HTERT RPE-1 (cell line): ENCODE measurements around the gene PCGF2.
"Not testable (repeated sequence)": the region's sequence is repeated elsewhere in the genome, so short reads cannot be mapped to it uniquely, and the experiment has no call there.

Experiments used
- in situ Hi-C: fragments of 300-500 bp; cut with MboI; formaldehyde crosslinking; loops from 4 replicates; pipeline ENCODE4 v1.14.3; 2020; ENCODE audit warnings: low sequenced_read_pairs

The PCGF2 gene

DNA sequence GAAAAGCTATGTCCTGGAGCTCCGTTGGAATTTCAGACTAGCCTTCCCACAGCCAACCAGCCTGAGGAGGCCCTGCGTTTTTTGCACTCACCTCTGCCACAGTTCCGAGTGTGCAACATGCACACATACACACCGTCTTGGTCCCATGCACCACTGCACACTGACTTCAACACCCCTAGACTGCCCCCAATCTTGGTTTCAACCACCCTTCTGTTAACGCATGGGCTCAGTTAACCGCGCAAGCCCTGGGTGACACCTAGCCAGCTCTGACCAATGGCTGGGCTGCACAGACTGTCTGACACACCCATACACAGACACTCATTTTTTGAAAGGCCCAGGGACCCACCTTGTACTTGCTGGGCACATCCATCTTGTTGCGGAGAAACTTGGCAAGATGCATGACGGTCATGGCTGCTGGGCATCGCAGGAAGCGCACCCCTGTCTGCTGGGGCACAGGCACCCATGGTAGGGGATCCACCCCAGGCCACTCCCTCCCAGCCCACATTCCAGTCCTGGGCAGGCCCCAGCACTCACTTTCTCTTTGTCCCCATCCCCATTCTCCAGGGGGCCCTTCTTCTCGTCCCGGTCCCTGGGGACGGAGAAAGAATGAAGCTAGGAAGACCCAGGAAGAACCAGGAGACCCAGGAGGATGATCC lies 10.0 kb downstream of the PCGF2 start:
- in situ Hi-C loops, result no loop called here

DNA sequence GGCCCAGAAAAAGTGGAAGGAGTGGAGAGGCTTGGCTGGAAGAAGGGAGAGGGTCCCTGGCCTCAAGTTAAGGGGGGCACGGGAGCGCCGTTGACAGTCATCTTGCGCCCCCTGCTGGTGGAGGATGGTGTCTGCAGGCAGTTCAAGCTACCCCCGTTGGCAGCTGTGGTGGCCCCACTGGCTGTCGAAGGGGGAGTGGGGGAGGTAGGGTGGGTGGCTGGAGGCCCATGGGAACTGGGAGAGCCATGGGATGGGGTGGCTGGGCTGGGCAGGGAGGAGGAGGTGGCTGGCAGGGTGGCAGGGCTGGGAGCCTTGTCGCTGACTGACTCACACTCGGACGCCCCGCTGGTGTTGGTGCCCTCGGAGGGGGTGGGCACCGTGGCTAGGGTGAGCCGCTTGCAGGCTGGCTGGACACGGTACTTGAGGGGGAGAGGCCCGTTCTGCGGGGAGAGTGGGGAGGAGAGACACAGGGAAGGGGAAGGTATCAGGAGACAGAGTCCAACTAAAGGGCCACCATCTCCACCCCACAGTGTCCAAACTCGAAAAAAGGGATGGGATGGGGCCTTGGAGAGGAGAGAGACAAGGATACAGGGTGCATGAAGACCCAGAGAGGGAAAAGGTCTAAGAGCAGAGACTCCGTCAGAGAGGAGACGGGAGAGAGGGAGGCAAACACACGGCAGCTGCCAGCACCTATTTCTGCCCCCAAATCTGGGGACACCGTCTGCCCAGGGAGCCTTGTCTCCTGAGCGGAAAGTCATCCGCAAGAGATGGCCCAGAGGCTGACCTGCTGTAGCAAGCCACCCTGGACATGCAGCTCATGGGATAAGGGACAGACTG lies 12.8 kb downstream of the PCGF2 start:
- in situ Hi-C loops, result no loop called here

DNA sequence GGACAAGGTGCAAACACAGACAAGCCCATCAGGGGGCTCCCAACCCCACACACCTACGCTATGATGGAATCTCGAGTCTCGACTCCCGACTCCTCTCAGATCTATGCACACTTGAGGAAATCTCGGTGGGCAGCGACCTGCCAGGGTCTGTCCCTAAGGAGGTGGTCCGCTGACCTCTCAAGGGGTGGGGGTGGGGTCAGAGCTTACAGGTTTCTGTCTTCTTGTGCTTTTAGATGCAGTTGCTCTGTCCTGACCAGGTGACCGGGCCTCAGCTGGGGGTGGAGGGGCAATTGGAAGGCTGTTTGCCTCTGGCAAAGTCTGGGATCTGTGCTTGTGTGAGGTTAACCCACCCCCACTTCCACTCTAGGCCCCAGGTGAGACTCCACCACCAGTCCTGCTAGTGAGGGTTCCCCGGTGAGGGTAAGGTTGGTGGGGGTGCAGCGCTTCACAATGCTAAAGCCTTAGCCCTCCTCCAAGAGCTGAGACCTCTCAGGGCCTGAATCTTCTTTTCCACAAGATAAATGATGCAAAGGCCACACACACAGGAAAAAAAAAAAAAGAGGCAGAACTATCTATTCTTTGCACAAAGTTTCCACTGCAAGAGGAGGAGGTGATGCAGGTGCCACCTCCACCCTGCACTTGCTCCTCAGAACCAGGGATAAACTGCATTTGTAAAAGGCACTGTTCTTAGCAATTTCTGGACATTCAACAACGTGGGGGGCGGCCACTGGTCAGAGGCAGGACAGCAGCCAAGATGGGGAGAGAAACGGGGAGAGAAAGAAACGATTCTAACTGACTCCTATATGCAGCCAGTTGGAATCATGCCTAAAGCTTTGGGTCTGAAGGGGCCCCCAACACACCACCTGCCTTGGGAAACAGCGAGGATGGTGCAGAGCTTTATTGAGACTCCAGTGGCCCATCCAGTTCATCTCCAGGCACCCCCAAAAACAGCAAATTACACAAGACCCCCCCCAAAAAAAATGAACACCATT lies 13.9 kb downstream of the PCGF2 start:
- in situ Hi-C loops, result no loop called here

DNA sequence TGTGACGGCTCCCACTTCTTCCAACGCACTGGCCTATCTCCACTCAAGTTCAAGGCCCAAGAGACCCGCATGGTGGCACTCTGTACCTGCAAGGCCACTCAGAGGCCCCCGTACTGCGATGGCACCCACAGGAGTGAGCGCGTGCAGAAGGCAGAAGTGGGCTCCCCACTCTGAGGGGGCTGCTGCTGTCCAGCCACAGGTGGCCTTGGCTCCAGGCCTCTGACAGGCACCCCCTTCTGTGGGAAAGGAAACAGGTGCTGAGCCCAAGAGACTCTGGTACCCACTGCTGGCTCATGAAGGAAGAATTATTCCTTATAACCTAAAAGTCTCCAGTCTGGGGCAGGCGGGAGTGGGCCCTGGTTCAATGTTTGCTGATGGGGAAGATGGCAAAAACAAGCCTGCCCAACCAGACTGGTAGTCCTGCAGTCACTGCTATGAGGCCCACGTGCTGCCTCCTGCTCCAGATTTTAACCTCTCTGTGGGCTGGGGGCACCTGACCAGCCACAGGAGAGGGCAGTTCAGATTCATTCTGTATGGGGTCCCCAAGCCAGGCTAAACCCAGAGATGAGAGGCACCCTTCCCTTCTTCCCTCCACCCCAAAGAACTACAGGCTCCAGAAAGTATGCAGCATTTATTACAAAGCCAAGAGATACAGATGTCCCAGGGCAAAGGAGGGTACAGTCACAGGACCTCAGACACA lies 14.7 kb downstream of the PCGF2 start:
- in situ Hi-C loops, result no loop called here

DNA sequence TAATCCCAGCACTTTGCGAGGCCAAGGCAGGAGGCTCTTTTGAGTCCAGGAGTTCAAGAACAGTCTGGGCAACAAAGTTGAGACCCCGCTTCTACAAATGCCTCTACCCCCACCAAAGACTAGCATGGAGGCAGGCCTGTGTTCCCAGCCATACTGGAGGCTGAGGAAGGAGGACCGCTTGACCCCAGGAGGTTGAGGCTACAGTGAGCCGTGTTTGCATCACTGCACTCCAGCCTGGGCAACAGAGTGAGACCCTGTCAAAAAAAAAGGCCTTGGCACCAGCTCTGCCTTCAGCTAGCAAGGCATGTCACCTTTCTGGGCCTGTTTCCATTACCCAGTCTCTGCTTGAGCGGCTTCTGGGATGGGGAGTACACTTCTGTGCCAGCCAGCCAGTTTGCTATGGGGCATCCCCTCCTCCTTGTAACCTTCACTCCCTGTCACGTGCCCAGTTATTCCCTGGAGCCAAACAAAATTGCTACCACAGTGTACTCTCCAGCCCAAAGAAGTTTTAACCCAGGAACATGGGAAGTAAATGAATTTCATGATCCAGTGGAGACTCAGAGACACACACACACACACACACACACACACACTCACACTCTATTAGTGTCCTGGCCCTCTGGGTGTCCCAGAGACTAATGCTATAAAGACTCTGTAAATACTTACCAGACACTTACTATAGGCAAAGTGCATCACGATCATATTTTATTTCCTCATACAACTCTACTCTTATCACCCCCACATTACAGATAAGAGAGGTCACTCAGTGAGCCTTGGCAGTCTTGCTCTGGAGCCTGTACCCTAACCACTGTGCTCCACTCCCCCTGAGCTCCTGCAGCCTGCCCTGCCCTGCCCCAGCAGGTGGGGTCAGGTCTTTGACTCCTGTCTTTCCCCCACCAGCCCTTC lies 15.5 kb downstream of the PCGF2 start:
- in situ Hi-C loops, result no loop called here

DNA sequence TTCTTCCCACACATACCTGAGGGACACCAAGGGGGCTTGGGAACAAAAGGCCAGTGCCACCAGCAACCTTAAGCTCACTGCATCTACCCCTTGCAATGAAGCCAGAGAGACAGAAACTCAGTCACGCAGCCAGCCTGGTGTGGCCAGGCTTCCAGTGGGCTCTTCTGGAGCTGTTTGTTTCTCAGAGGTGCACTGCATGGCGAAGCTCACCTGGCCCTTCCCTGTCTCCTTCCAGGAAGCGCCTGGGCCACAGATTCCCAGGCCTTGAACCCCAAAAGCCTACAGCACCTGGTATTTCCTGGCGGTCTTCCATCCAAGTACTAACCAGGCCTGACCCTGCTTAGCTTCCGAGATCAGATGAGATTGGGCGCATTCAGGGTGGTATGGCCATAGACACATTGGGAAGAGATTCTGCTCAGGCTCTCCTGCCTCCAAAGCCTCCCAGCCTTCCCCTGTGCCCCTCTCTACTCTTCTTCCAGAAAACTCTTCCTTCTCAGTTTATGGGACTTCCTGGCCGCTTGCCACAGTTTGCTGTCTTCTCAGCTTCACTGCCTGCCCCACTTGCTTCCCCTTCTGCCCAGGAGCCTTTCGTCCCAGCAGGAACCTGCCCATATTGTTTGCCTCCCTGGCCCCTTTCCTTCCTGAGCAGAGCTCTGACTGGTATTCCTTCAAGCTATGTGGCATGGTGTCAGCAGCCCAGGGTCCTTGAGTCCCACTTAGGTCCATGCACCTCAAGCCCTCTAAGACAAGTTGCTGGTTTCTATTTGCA lies 16.4 kb downstream of the PCGF2 start:
- in situ Hi-C loops, result no loop called here

DNA sequence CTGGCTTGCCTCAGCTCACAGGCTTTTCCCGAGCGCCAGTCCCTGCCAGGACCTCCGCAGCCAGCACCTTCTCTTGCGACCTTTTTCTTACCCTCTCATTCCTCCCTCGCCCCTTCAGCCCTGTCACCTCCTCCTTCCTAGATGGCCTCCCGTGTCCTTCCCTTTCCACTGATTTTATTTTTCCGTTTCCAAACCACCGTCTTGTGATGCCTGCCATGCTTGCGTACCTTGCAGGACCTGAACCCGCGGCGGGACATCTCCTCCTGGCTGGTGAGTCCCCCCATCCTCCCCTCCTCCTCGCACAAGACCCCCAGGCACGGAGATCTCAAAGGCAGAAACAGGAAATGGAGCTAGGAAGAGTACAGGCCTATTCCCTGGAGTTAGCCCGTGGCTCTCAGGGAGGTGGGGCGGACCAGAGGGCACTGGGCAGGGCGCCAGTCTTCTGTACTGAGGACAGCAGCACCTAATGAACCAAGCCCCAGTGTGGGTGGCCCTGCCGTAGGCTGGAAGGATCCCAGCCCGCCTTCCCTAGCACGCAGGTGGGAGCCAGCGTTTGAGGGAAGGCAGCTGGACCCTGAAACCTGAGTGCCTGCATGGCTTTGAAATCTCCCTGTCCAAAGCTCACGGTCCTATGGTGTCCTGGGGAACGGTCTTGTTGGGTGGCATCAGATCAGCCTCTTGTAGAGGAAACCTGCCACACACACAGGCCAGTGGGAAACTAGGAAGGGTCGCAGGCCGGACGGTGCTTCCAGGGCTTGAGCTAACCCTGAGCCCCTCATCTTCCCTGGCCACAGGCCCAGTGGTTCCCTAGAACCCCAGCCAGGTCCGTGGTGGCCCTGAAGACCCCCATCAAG lies 17.4 kb downstream of the PCGF2 start:
- in situ Hi-C loops, result no loop called here

DNA sequence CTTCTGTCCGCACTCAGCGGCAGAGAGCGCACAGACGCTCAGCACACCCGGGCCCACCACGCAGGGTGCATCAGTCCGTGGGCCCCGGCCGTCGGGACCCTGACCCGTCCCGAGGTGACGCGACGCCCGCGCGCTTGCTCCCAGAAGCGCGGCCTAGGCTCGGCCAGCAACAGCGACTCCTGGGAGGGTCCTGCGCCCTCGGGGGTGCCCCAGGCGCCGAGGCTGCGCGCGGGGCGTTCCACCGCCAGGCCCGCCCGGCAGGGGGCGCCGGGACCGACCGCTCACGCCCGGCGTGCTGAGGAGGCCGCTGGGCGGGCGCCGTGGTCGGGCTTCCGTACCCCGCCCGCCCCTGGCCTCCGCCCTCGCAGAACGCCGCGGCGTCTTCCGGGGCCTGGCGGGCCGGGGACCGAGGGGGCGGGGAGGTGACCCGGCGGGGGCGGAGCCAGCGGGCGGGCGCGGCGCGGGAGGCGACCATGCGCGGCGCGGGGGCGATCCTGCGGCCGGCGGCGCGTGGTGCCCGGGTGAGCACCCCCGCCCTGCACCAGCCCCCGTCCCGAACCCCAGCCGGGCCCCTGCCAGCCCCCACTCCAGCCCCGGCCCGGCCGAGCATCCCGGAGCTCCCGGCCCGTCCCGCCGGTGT lies 18.1 kb downstream of the PCGF2 start, which contains the start of gene CISD3:
Gene CISD3, plus strand, starts transcription at position 456 of the 640 bp plus-strand sequence. Its CDS starts 18 bp downstream, at position 474.
- in situ Hi-C loops, result no loop called here

DNA sequence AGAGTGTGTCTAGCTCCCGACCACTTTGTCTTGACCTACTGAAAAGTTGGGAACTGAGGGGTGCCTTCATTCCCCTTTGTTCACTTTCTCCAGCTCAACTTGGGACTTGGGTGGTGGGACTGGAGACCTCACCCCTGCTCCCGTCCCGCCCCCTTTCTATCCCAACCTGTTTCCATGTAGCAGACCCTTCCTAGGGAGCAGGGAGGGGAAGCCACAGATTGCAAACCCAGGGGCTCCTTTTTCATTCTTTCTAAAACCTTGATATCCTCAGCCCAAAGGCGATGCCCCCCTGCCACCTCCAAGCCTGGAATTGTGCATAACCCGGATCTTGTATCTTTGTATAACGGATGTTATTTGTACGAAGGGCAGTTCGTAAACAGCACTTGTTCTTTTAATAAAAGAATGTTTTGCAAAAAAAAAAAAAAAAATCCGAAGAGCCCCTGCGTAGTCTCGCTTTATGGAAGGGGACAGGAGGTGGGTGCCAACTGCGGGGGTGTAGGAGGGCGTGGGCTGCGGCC lies 18.7 kb downstream of the PCGF2 start:
- in situ Hi-C loops, result no loop called here

DNA sequence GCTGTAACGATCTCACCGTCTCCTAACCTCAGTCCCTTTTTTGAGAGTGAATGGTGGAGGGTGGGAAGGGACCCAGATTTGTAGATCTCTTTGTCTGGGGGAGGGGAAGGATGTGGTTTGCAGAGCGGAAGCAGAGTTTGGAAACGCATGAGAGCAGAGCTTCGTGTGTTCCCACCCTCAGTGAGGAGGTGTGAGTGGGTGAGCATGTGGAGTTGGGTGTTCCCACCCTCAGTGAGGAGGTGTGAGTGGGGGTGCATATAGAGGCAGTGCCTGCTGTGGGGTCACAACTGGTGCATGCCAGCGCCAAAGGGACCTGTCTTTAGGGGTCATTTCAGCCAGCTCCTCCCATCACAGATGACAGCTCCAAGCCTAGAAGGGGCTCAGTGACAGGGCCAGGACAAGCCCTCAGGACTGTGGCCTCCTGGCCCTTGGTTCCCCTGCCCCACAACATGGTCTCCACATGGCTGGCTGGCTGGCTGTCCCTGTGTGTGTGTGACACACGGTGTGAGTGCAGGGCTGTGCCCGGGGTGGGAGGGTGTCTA lies 19.8 kb downstream of the PCGF2 start:
- in situ Hi-C loops, result no loop called here

DNA sequence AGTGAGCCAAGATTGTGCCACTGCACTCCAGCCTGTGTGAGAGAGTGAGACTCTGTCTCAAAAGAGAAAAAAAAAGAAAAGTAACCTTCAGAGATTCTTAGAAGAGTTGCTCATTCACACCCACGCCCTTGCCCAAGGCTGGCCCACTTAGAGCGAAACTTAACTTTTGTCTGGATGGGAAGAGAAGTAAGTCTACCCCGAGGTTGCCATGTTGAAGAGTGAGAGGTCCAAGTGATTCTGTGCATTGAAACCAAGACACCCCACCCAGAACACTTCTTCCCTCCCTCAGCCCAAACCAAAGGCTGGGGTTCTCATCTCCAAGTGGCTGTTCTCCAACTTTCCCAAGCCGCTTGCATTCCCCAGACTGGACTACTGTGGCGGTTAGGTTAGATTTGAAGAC lies 20.4 kb downstream of the PCGF2 start:
- in situ Hi-C loops, result no loop called here

DNA sequence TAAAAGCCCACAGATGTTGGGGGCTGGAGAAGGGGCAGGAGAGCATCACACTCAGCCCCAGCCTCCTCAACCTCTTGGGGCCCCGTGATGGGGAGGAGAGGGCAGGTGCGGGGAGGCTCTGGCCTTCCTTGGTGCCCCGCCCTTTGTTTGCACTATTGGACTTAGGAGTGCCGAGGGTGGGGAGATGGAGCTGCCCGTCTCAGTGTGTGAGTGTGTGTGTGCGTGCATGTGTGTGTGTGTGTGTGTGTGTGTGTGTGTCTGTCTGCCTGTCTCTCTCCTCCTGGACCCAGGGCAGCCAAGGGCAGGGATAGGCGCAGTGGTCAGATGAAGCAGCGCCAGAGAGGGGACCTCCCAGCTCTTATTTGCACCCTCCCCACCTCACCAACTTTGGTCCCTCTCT lies 22.0 kb downstream of the PCGF2 start:
- in situ Hi-C loops, result not testable (repeated sequence)

DNA sequence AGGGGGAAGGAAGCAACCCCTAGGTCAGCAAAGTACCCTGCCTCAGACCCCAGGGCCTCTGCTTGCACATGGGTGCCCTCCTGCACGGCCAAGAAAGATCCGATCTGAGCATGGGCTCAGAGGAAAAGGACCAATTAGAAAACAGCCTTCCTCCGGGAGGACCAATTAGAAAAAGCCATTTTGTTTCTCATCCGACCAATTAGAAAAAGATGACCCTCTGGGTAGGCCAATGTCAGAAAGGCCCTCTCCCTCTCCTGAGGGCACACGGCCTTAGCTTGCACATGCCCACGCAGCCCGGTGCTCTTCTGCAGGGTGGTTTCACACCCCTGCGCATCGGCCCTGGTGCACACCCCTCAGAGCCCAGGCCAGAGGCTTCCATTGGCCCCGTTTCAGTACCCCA lies 23.1 kb downstream of the PCGF2 start:
- in situ Hi-C loops, result no loop called here

DNA sequence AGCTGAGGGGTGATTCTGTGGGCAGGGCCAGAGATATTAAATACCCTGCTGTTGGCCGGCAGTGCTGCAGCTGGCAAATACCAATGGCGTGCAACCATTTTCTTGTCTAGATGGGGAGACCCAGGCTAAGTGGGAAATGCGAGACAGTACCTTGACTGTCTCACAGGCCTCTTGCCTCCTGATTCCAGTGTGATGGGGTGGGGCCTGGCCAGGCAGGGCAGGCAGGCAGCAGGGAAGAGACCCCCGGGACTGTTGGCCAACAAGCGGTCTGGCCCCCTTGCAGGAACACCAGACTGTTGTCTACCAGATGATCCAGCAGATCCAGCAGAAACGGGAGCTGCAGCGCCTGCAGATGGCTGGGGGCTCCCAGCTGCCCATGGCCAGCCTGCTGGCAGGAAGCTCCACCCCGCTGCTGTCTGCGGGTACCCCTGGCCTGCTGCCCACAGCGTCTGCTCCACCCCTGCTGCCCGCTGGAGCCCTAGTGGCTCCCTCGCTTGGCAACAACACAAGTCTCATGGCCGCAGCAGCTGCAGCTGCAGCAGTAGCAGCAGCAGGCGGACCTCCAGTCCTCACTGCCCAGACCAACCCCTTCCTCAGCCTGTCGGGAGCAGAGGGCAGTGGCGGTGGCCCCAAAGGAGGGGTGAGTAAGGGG lies 23.7 kb downstream of the PCGF2 start:
- in situ Hi-C loops, result no loop called here

DNA sequence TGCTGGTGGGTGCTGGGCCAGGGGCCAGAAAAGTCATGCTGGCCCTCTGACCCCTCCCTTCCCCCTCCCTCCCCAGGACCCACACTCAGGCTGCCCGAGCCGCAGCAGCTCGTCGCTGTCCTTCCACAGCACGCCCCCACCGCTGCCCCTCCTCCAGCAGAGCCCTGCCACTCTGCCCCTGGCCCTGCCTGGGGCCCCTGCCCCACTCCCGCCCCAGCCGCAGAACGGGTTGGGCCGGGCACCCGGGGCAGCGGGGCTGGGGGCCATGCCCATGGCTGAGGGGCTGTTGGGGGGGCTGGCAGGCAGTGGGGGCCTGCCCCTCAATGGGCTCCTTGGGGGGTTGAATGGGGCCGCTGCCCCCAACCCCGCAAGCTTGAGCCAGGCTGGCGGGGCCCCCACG lies 26.3 kb downstream of the PCGF2 start:
- in situ Hi-C loops, result no loop called here

DNA sequence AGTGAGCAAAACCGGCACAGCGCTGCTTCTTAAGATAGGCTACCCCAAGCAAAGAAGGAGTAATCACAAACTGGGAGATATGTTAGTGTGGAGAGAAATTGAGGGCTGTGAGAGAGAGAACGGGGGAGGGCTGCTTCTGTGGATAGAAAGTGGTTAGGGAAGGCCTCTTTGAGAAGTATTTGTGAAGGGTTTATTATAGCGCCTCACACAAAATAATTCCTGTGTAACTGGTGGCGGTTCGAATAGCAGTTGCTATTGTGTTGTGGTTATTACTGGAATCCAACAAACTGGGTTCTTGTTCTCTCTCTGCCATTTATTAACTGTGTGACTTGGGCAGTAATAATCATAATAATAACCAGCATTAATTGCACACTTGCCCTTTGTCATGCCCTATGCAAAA lies 27.2 kb downstream of the PCGF2 start:
- in situ Hi-C loops, result no loop called here
